22Rv1 (cell line): ENCODE results near the gene UBE2Q1.

Experiments
- H3K27ac ChIP-seq: fragments of 450-650 bp; 2 replicates; pipeline ENCODE4 v1.5.1; 2017
- ZFX ChIP-seq: fragments of 450-650 bp; IDR thresholded peaks from 2 replicates; pipeline ENCODE4 v1.6.1; 2017; ENCODE audit warnings: antibody characterized with exemption, borderline replicate concordance
- TF ChIP-seq, protein P1 (sequence below): fragments of 450-650 bp; IDR thresholded peaks from 2 replicates; pipeline ENCODE4 v1.5.1; 2017; ENCODE audit warnings: mild to moderate bottlenecking

UBE2Q1 gene

DNA sequence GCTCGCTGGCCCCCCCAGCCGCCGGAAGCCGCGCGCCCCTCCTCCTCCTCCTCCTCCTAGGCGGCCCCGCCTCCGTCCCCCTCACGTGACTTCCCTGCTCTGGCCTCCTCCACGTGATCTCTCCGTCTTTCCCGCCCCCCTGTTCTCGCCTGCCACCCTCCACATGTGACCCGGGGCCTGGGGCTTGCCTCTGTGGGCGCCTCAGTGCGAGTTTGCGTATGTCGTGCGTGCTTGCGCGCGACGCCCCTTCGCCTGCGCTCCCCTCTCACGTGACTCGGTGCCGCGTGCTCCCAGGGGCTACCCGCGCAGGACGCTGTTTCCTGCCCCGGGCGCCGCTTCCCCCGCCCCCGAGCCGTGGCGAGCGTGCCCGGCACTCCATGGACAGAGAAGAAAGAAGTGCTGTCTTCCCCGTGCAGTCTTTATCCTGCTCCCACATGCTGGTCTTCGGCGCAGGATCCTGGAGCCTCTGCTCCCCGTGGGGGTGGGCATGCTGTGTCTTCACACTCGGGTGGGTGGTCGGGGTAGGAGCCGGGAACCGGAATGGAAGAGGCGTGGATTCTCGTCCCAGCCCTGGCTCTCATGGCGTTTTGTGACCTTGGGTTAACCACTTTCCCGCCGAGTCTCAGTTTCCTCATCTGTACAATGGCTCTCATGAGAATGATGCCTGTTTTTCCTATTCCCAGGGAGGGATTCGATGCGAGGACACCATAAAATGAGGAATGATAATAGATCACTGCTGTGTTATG lies 431 bp upstream of the UBE2Q1 start:
- no peak for TF ChIP-seq ZFX
- TF ChIP-seq, protein P1, sequence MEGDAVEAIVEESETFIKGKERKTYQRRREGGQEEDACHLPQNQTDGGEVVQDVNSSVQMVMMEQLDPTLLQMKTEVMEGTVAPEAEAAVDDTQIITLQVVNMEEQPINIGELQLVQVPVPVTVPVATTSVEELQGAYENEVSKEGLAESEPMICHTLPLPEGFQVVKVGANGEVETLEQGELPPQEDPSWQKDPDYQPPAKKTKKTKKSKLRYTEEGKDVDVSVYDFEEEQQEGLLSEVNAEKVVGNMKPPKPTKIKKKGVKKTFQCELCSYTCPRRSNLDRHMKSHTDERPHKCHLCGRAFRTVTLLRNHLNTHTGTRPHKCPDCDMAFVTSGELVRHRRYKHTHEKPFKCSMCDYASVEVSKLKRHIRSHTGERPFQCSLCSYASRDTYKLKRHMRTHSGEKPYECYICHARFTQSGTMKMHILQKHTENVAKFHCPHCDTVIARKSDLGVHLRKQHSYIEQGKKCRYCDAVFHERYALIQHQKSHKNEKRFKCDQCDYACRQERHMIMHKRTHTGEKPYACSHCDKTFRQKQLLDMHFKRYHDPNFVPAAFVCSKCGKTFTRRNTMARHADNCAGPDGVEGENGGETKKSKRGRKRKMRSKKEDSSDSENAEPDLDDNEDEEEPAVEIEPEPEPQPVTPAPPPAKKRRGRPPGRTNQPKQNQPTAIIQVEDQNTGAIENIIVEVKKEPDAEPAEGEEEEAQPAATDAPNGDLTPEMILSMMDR: no peak
- H3K27ac ChIP-seq: peak overlapping the region; percentile 98

DNA sequence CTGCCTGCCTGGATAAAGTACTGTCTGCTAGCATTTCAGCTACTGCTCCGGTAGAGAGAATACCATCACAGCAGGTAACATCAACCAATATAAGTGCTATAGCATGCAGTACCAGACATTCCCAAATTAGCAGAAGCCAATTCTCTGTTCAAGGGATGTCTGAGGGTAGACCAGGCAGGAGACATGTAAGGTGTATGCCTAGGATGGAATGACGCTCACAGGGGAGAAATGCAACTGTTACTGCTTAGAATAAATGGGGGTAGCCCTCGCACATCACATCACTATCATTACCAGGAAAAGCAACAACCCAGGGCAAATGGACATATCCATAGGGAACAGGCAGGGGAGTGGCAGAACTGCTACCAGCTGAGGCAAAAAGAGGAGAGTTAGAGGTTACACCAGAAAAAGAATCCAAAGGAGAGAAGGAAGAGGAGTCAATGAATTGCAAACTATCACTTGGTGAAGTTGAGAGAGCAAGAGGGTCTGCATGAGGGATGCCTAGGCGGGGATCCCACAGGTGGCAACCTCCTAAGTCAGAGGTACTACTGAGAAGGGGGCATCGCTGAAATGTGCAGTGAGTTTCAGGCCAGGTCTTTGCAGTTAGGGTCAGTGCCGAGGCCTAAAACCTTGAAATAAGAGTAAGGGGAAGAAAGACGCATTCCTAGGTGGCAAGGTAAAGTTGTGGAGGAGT lies 1.1 kb downstream of the UBE2Q1 start:
- TF ChIP-seq, protein P1: no peak
- no peak for TF ChIP-seq ZFX
- peak overlapping the region; percentile 98 for H3K27ac ChIP-seq

DNA sequence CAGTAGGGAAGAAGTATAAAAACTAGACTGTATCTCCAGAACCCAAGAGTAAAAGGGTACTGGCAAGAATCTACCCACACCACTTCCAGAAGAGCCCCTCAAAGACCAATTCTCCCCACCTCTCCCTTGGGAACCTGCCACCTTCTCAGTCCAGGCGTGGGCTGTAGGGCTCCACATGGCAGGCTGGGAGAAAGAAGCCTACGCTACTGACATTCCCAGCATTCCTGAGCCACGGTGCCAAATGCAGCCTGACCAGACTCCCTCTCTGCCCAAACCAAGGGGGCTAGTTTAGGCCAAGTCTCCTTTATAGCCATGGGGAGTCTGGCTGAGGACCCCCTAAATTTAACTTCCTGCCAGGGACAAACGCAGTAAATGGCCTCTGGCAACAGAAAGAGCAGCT lies 2.0 kb downstream of the UBE2Q1 start:
- TF ChIP-seq, protein P1: no peak
- TF ChIP-seq ZFX: no peak
- H3K27ac ChIP-seq: peak overlapping the region; percentile 98

DNA sequence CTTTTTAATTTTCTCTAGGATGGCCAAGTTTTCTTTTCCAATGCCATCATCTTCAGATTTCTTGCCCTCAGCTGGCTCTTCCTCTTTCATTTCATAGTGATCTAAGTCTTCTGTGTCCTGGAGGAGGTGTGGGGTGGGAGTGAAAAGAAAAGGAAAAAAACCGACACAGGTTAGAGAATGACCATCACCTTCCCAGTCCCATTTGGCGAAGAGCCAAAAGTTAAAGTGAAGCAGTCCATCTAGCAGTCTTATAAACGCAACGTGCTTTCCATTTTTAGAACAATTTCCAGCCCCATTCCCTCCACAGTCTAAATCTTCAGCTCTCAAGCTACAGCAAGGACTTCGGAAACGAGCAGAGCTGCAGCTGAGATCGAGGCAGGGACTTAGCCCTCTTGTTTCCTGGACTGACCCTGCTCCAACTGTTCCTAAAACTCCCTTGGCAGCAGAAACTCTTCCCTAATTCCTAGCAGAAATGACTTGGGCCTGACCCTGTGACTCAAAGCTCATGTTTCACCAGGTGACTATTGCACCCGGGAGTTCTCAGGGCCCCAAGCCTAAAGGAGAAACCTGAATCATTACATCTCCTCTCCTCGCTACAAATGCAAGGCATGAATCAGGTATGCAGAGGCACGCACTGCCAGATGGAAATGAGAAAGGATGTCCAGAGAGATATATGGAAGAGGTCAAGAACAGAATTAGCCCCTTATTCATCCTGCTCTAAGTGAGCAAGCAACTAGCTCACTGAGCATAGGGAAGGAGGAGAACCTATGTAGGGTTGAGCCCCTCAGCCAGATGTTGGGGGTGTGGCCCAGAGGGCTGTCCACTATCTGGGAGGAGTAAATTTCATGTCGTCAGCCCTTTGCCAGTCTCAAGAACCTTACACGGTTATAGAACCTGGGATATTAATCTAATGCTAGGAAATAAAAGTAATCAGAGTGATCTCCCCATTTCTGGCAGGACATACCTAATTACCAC lies 5.1 kb downstream of the UBE2Q1 start:
- H3K27ac ChIP-seq: no peak overlapping the region
- no peak for TF ChIP-seq ZFX
- TF ChIP-seq, protein P1: no peak

DNA sequence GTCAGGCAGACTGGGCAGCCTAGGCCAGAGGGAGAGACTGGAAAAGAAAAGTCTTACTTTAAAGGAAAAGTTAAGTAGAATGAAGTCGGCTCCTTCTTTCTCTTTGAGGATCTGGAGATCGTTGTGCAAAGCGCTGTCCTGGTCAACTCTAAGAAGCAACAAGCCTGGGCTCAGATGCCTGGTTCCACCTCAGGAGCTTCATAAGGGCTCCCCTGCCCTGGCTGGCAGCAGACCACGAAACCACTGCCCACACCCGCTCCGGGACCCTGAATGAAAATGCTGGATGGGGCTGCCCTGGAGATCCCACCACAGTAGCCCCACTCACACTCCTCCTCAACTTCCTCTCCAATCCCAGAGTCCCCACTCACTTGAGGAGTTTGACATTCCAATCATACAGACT lies 6.4 kb downstream of the UBE2Q1 start:
- H3K27ac ChIP-seq: no peak overlapping the region
- TF ChIP-seq ZFX: no peak
- TF ChIP-seq, protein P1: no peak

DNA sequence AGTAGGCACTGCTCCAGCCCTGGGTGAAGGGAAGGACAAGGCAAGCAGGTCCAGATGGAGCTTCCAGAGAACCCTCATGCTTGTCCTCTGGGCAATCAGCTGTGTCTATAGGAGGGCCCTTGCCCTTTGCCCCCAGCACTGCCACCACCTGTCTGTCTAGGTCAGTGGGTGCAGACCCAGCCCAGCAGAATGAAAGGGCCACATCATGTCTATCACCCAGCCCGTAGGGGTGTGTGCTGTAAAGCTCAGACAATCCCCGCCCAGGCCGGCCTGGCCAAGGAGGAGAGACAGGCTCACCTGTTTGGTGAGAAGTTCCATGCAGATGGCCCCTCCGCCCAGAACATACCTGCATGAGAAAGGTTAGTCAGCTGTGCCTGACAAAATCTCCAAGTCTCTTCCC lies 7.0 kb downstream of the UBE2Q1 start:
- TF ChIP-seq ZFX: no peak
- H3K27ac ChIP-seq: no peak overlapping the region

DNA sequence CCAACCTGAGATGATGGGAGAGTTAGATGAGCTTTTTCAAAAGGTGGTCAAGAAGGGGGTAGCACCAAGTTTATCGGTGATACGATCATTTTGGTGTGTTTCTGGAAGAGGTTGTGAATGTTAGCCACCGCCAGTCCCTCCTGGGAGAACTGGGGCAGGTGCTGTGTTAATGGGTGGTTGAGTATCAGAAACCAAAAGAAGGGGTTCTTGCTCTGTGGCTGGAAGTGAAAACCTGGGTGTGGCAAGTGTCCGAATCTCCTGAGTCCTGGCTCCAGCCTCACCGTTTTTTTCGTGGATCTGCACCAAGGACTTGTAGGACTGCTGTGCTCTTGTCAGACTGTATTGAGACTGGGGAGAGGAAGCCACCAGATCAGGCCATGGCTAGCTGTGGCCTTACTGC lies 7.8 kb downstream of the UBE2Q1 start:
- TF ChIP-seq, protein P1: no peak
- TF ChIP-seq ZFX: no peak
- no peak overlapping the region for H3K27ac ChIP-seq
